Spinal cord (tissue), 10 donors: ENCODE data around the gene SMIM32. TPM values are rescaled to one million over a fixed set of nuclear protein-coding genes. Genes with fewer than 3 reads are reported as not detected.

Experiments
- DNase-seq, 6 donors: peaks; one replicate each; pipeline versions ENCODE4 v3.0.0 to v3.0.0-alpha.2; 2013 to 2015; ENCODE audit warnings: low spot score in 6 of 6, low read depth in 4 of 6
- H3K27ac ChIP-seq: one replicate; pipeline ENCODE4 v1.5.1; 2013; ENCODE audit warnings: low read depth, low read length, control low read depth
- H3K27me3 ChIP-seq: one replicate; pipeline ENCODE4 v1.6.1; 2013; ENCODE audit warnings: low read length; ENCODE audit not compliant: control insufficient read depth, insufficient read depth
- H3K36me3 ChIP-seq: one replicate; pipeline ENCODE4 v1.6.1; 2013; ENCODE audit warnings: low read length; ENCODE audit not compliant: control insufficient read depth, insufficient read depth
- H3K4me1 ChIP-seq: one replicate; pipeline ENCODE4 v1.6.1; 2013; ENCODE audit warnings: low read length; ENCODE audit not compliant: control insufficient read depth, insufficient read depth
- H3K4me3 ChIP-seq: one replicate; pipeline ENCODE4 v1.5.1; 2013; ENCODE audit warnings: low read depth, low read length, control low read depth
- H3K9me3 ChIP-seq: one replicate; pipeline ENCODE4 v1.6.1; 2013; ENCODE audit warnings: low read length; ENCODE audit not compliant: control insufficient read depth, insufficient read depth
- WGBS: methylation state at CpG from one replicate; pipeline ENCODE4 v1.1.5; 2013; ENCODE audit warnings: missing lambda C conversion rate; ENCODE audit not compliant: insufficient coverage; 5-methylcytosine and 5-hydroxymethylcytosine counted together
- polyA plus RNA-seq, 2 donors: library from polyadenylated mRNA; unstranded; fragments of 120-200 nt; gene quantifications; one replicate each; pipeline ENCODE4 v1.2.1, GENCODE V29; 2013; ENCODE audit not compliant: insufficient read length in 2 of 2
- total RNA-seq, 2 donors: library from RNA; depleted of rRNA in 1 of 2; stranded (reverse); fragments of 120-200 nt in 1 of 2; fragments of >200 nt in 1 of 2; gene quantifications; one replicate each; pipeline versions ENCODE4 v1.2.3 to v1.2.4, GENCODE V29; 2013 to 2014
- donor health status: healthy.

SMIM32 gene
- total and polyA plus RNA-seq, 4 donors = 1.6 to 8.8 (median 5.1) TPM

DNA sequence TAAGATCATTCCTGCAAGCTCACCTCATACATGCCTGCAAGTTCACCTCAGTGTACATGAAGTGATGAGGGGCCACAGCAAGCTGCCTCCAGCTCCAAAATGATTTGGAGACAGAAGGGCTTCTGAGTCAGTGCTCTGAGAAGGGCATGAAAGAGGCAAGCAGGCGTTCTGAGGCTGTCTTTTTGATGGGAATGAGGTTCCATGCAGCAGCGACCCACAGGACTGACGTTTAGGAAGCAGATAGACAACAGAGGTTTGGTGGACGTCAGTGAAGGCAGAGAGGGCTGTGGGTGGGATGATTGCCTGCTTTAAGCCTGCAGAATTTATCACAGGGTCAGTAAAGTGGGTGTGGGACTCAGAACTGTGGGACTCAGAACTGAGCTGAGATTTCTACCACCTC lies 8.9 kb upstream of the SMIM32 start:
- peaks cover 13% of the 10 kb centered on the region for H3K4me1 ChIP-seq
- H3K36me3 ChIP-seq = no peaks in the 10 kb centered on the region
- H3K27me3 ChIP-seq = no peaks in the 10 kb centered on the region
- peak in 1 of 6 donors; percentile 13 for DNase-seq
- 59% methylated on average over 4 of the region's 4 CpGs for whole genome bisulfite sequencing
- H3K27ac ChIP-seq = no peak overlapping the region
- H3K4me3 ChIP-seq = no peak overlapping the region
- H3K9me3 ChIP-seq = no peaks in the 10 kb centered on the region

- Histone ChIP-seq H3K27me3 (no peaks in the 10 kb centered on the region), H3K4me3 (no peak overlapping the region), H3K36me3 (no peaks in the 10 kb centered on the region), H3K4me1 (peaks cover 18% of the 10 kb centered on the region), H3K9me3 (no peaks in the 10 kb centered on the region), H3K27ac (no peak overlapping the region)
- no peak for DNase-seq
- 79% methylated on average over 2 of the region's 3 CpGs for WGBS
These were observed 7.8 kb upstream of the SMIM32 start for GRCh38 chr5:136200761-136201160.

DNA sequence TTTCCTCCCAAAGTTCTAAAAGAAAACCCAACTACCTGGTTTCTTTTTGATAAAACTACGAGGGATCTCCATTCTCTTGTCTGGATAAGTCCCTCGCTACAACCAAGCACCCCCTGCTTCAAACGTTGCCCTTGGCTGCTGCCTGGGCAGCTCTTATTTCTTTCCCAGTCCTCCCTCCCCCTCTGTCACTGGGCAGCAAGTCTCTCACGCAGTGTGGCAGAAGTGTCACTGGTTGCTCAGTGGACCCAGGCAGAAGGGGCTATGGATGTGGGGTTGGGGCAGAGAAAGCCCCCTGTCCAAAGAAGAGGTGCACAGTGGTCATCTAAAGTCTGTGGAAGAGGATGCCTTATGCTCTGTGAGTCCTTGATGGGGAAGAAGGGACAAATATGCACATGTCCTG lies 7.2 kb upstream of the SMIM32 start:
- no peaks in the 10 kb centered on the region for H3K27me3 ChIP-seq
- H3K27ac ChIP-seq = no peak overlapping the region
- H3K36me3 ChIP-seq = no peaks in the 10 kb centered on the region
- no peak overlapping the region for H3K4me3 ChIP-seq
- DNase-seq = no peak
- WGBS = 75% methylated on average over 4 of the region's 4 CpGs
- no peaks in the 10 kb centered on the region for H3K9me3 ChIP-seq
- H3K4me1 ChIP-seq = peaks cover 23% of the 10 kb centered on the region

DNA sequence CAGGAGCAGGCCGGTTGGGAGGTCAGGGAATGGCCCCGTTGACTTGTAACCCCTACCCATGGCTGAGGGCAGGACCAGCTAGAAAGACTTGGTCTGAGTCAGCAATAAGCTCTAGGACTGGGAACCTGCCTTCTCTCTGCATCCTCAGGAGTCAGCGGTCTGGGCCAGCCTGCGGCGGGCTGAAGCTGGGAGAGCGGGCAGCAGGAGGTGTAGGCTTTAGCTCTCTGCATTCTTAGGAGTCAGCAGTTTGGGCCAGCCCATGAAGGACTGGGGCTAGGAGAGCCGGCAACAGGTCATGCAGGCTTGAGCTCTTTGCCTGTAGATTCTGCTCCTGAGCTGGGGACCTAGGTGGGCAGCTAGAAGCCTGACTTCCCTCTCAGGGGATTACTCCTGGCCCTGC lies 6.4 kb upstream of the SMIM32 start:
- Histone ChIP-seq H3K27ac (no peak overlapping the region), H3K9me3 (no peaks in the 10 kb centered on the region), H3K27me3 (peaks cover under 1% of the 10 kb centered on the region), H3K4me3 (no peak overlapping the region), H3K36me3 (no peaks in the 10 kb centered on the region), H3K4me1 (peaks cover 23% of the 10 kb centered on the region)
- no peak for DNase-seq
- WGBS = 91% methylated on average over 7 of the region's 7 CpGs

DNA sequence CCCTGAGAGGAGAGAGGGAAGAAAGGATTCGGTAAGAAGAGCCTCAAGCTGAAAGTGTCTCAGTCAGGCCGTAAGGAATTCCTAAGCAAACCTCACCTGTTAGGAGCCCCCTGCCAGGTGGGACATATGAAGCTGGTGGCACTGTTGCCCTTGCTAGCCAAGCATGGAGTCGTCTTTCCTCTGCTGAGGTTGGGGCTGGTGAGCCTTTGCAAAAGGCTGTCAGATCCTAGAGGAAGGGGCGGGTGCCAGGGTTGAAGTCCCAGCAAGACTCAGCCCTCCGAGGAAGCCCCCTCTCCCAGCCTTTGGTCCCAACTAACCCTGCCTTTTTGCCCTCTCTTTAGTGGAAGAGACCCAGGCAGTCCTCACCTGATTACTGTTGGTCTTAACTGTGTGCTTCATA lies 5.5 kb upstream of the SMIM32 start:
- Histone ChIP-seq H3K4me1 (peaks cover 25% of the 10 kb centered on the region), H3K36me3 (no peaks in the 10 kb centered on the region), H3K9me3 (no peaks in the 10 kb centered on the region), H3K27me3 (peaks cover 9% of the 10 kb centered on the region), H3K27ac (no peak overlapping the region), H3K4me3 (no peak overlapping the region)
- no peak for DNase-seq
- WGBS = 90% methylated on average over 4 of the region's 5 CpGs

- H3K27me3 ChIP-seq = peaks cover 17% of the 10 kb centered on the region
- no peak overlapping the region for H3K4me3 ChIP-seq
- no peak for DNase-seq
- no peaks in the 10 kb centered on the region for H3K36me3 ChIP-seq
- no peak overlapping the region for H3K27ac ChIP-seq
- WGBS = 99% methylated on average over 4 of the region's 4 CpGs
- H3K9me3 ChIP-seq = no peaks in the 10 kb centered on the region
- peaks cover 25% of the 10 kb centered on the region for H3K4me1 ChIP-seq
These were observed 4.6 kb upstream of the SMIM32 start for GRCh38 chr5:136197462-136198142.

DNA sequence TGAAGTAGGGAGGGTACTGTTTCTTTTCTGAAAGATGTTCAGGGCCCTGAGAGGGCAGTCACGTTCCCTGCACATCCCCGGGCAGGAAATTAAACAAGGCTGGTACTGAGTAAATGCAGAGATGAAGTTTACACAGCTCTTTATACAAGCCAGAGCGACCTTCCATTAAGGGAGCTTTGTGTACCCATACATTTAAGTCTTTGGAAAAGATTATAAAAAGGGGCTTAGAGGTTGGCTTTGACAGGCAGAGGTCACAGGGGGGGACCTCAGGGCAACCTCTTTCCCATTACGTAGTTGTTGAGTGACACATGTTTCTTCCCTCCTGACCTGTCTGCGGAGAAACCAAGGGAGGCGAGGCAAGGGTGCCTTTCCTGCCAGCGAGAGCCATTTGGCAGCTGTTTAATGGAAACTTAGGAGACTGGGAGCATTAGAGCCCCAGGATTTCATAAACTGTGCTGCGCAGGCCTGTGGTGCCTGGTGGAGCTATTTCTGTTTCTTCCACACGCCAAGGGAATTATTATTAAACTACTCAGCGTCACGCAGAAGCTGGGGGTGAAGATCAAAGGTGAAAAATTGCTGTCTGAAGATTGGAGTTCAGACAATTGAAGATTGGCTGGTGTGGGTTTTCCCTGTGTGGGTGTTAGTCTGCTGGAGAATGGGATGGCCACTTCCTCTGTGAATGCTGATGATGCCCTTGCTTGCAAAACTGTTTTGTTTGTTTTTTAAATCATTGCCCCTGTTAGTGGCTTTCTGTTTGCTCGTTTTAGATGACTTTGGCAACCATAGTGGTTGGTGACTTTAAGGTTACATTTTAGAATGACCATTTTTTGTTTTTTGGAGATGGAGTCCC lies 3.2 kb upstream of the SMIM32 start:
- Histone ChIP-seq H3K4me1 (peaks cover 33% of the 10 kb centered on the region), H3K4me3 (no peak overlapping the region), H3K27me3 (peaks cover 30% of the 10 kb centered on the region), H3K27ac (no peak overlapping the region), H3K36me3 (no peaks in the 10 kb centered on the region), H3K9me3 (no peaks in the 10 kb centered on the region)
- peak in 2 of 6 donors; percentile 35 to 75 for DNase-seq
- WGBS = 55% methylated on average over 5 of the region's 12 CpGs

GRCh38 chr5:136194576-136194975 lies 1.6 kb upstream of the SMIM32 start:
- H3K4me1 ChIP-seq = peaks cover 42% of the 10 kb centered on the region
- no peaks in the 10 kb centered on the region for H3K9me3 ChIP-seq
- 45% methylated on average over 1 of the region's 3 CpGs for WGBS
- H3K27me3 ChIP-seq = peaks cover 46% of the 10 kb centered on the region
- H3K36me3 ChIP-seq = no peaks in the 10 kb centered on the region
- peak in 2 of 6 donors; percentile 16 to 56 for DNase-seq
- H3K27ac ChIP-seq = no peak overlapping the region
- H3K4me3 ChIP-seq = no peak overlapping the region

DNA sequence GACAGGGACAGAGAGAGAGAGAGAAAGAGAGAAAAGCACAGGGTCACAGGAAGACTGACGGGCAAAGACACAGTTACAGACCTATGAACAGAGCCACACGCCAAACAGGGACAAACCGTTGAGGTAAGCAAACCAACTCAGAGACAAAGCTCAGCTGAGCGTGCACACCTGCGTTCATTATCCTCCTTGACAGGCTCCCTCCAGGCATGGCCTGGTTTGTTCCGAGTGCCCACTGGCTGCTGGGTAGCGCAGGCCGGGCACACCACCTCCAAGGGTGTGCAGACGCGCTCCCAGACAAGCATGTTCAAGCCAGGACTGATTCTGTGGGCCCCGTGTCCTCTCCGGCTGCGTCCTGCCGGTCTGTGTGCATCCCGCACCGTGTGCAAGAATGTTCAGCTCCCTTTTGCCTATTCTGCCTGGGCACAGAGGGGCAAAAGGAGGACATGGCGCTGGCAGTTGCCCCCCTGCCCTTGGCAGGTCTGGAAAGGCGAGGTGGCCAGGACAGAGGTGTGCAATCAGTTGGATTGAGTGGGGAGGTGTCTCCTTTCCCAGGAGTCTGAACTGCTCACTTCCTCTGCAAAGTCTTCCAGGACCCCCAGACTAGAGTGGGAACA lies 467 bp upstream of the SMIM32 start:
- Histone ChIP-seq H3K36me3 (peaks cover 3% of the 10 kb centered on the region), H3K27ac (no peak overlapping the region), H3K9me3 (no peaks in the 10 kb centered on the region), H3K4me3 (peak overlapping the region; percentile 21), H3K4me1 (peaks cover 42% of the 10 kb centered on the region), H3K27me3 (peaks cover 50% of the 10 kb centered on the region)
- no peak for DNase-seq
- WGBS = 40% methylated on average over 17 of the region's 18 CpGs
